Measurements from ENCODE around the gene KLHL12.

Gene KLHL12

GRCh38 chr1:202958544-202959275 lies 31.7 kb upstream of the KLHL12 start:
- TF ChIP-seq GATA1 (IDR thresholded peaks at IDR 0.05; ENCODE audit: low read depth, low read length) = no peak
- TF ChIP-seq POLR2A (IDR thresholded peaks at IDR 0.05; ENCODE audit: low read length) = no peak
- peak in 1 of 2 experiments; percentile 75 for DNase-seq

GRCh38 chr1:202957733-202958543 lies 30.9 kb upstream of the KLHL12 start, which contains the start of gene ADIPOR1:
Gene ADIPOR1 (minus strand): TSS chr1:202958312. CDS start chr1:202951070, 7,242 bp downstream.
- TF ChIP-seq POLR2A (IDR thresholded peaks at IDR 0.05; ENCODE audit: low read length) (peak; percentile 91), GATA1 (IDR thresholded peaks at IDR 0.05; ENCODE audit: low read depth, low read length) (no peak)
- DNase-seq = peak; percentile 92 to 94

GRCh38 chr1:202956969-202957368 lies 29.9 kb upstream of the KLHL12 start:
- TF ChIP-seq POLR2A (IDR thresholded peaks at IDR 0.05; ENCODE audit: low read length) = no peak
- TF ChIP-seq GATA1 (IDR thresholded peaks at IDR 0.05; ENCODE audit: low read depth, low read length) = no peak
- peak; percentile 51 to 65 for DNase-seq

GRCh38 chr1:202954057-202954745 lies 27.2 kb upstream of the KLHL12 start:
- no peak for DNase-seq
- no peak for TF ChIP-seq GATA1 (IDR thresholded peaks at IDR 0.05; ENCODE audit: low read depth, low read length)
- TF ChIP-seq POLR2A (IDR thresholded peaks at IDR 0.05; ENCODE audit: low read length) = no peak

DNA sequence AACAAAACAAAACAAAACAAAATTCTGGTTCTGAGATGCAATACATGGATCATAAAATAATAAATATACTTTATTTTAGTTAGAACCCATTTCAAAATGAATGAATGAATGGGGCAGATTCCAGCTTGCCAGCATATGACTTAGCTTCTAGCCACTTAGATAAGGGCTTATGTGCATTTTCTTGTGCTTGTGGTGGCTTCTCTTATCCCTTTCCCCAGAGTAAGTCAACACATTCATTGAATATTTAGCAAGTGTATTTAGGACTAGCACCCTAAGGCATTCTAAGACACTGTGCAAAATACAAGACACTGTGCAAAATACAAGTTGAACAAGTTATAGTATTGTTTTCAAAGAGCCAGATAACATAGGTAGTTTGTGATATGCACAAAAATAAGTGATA lies 26.4 kb upstream of the KLHL12 start:
- no peak for TF ChIP-seq POLR2A (IDR thresholded peaks at IDR 0.05; ENCODE audit: low read length)
- TF ChIP-seq GATA1 (IDR thresholded peaks at IDR 0.05; ENCODE audit: low read depth, low read length) = no peak
- DNase-seq = peak; percentile 41

- peak; percentile 26 to 54 for DNase-seq
- TF ChIP-seq GATA1 (IDR thresholded peaks at IDR 0.05; ENCODE audit: low read depth, low read length) = no peak
- no peak for TF ChIP-seq POLR2A (IDR thresholded peaks at IDR 0.05; ENCODE audit: low read length)
These were observed 25.8 kb upstream of the KLHL12 start for GRCh38 chr1:202952818-202953217.

DNA sequence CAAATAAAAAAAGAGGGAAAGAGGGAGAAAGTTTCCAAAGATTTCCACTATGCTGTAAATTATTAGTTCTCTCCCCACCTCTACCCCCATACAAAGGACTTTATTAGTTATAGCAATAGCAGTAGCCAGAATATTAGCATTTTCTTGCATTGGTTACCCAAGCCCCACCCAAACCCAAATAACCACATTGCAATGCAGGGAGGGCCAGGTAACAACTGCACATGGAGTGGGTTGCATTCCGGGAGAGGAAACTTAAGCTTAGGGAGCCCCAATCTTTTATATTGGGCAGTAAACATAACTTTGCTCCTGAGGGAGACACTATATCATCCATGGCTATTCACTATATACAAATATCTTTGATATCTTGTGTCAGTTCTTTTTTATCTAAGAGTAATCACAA lies 25.1 kb upstream of the KLHL12 start:
- DNase-seq = no peak
- TF ChIP-seq GATA1 (IDR thresholded peaks at IDR 0.05; ENCODE audit: low read depth, low read length) = no peak
- no peak for TF ChIP-seq POLR2A (IDR thresholded peaks at IDR 0.05; ENCODE audit: low read length)

GRCh38 chr1:202951437-202951836 lies 24.4 kb upstream of the KLHL12 start:
- DNase-seq = no peak
- TF ChIP-seq POLR2A (IDR thresholded peaks at IDR 0.05; ENCODE audit: low read length) (no peak), GATA1 (IDR thresholded peaks at IDR 0.05; ENCODE audit: low read depth, low read length) (no peak)

DNA sequence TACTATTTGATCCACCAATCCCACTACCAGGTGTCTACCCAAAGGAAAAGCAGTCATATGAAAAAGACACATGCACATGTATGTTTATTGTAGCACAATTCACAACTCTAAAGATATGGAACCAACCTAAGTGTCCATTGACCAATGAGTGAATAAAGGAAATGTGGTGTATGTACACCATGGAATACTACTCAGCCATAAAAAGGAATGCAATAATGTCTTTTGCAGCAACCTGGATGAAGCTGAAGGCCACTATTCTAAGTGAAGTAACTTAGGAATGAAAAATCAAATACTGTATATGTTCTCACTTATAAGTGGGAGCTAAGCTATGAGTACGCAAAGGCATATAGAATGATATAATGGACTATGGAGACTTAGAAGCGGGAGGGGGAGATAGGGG lies 18.4 kb upstream of the KLHL12 start:
- no peak for DNase-seq

DNA sequence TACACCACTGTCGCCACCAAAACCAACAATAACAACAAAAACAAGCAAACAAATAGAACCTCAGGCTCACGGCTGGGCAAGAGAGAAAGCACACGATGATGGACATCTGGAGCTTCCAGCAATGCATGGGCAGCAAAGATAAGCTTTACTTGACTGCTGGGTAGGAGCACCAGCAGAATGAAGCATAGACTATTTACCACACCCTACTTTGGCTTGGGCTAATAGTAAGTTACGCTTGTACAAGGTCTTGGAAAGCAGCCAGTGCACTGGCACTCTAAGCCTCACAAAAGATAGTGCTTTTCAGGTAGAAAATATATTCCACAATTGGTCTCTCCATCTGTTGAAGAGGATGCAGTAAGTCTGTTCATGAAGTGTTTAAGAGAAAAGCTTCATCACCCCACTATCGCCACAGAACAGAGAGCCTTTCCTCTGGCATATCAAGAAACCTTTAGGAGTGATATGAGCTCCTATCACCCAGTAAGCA lies 17.4 kb upstream of the KLHL12 start:
- peak; percentile 45 for TF ChIP-seq POLR2A (IDR thresholded peaks at IDR 0.05; ENCODE audit: low read length)
- TF ChIP-seq GATA1 (IDR thresholded peaks at IDR 0.05; ENCODE audit: low read depth, low read length) = peak; percentile 90
- peak; percentile 96 to 99 for DNase-seq

More for the DNA sequence above, 18.4 kb upstream of the KLHL12 start:
- TF ChIP-seq GATA1 (IDR thresholded peaks at IDR 0.05; ENCODE audit: low read depth, low read length) (no peak), POLR2A (IDR thresholded peaks at IDR 0.05; ENCODE audit: low read length) (no peak)

GRCh38 chr1:202942426-202942825 lies 15.4 kb upstream of the KLHL12 start:
- peak; percentile 28 to 44 for DNase-seq
- TF ChIP-seq POLR2A (IDR thresholded peaks at IDR 0.05; ENCODE audit: low read length) = no peak
- TF ChIP-seq GATA1 (IDR thresholded peaks at IDR 0.05; ENCODE audit: low read depth, low read length) = no peak

- TF ChIP-seq GATA1 (IDR thresholded peaks at IDR 0.05; ENCODE audit: low read depth, low read length) = no peak
- TF ChIP-seq POLR2A (IDR thresholded peaks at IDR 0.05; ENCODE audit: low read length) = no peak
These were observed 14.3 kb upstream of the KLHL12 start for GRCh38 chr1:202941372-202941771.

GRCh38 chr1:202940561-202940960 lies 13.5 kb upstream of the KLHL12 start:
- no peak for DNase-seq
- TF ChIP-seq POLR2A (IDR thresholded peaks at IDR 0.05; ENCODE audit: low read length) (no peak), GATA1 (IDR thresholded peaks at IDR 0.05; ENCODE audit: low read depth, low read length) (no peak)

More at GRCh38 chr1:202941372-202941771, 14.3 kb upstream of the KLHL12 start:
- DNase-seq = no peak

All from erythroblast (primary cell).